Hippocampal formation (tissue), 2 donors: ENCODE measurements around the gene TMEM52.

Source experiments
- DNase-seq, 2 donors: peaks; one replicate each; lab custom pipeline; 2025; lab: John Stamatoyannopoulos, UW

The TMEM52 gene

DNA sequence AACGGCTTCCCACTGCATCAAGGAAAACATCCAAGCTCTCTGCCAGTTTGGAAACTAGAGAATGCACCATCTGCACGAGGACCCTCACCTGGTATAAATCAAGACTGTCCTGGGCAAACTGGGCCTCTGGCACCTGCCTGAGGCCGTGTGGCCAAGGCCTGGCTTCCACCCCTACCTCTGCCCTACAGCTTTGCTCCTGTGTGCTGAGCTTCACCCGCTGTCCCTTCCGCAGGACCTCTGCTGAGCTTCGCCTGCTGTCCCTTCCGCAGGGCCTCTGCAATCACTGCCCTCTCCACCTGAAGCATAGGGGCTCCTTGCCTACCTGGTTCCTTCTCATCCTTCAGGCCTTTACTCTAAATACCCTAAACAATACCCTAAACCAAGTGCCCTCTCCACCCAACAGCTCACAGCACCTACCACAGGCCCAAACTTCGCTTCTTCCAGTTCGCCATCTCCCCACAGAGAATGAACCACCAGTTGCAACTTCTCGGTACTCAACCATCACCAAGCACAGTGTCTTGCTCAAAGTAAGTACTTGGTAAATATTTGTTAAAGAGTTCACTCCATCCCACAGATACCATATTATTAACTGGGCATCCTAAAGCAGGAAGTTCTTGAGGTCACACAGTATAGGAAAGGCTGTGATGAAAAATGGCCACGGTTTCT, 46.6 kb downstream of the TMEM52 start:
- no peak for DNase-seq

DNA sequence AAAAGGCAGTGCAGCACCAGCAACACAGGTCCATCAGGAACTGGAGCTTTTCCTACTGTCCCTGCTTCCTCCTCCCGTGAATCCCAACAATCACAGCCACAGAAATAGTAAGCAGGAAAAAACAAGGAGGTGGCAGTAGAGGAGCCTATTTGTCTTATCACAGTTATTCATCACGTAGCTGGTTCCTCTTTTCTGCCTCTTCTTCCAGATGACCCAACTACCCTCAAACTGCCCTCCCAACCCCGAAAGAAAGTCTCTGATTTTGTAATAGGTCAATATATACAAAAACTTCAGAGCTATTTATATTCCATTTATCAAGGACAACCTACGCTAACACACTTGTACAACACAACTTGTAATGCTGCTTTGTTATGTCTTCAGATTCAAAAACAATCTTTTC, 49.6 kb downstream of the TMEM52 start:
- DNase-seq = no peak
